ENCODE data around the gene CDRT4. TPM values are rescaled to one million over a fixed set of nuclear protein-coding genes. Genes with fewer than 3 reads are reported as not detected.

CDRT4 gene
- polyA plus RNA-seq, 4 donors, result 5.1 to 24.3 (median 6.1) TPM

DNA sequence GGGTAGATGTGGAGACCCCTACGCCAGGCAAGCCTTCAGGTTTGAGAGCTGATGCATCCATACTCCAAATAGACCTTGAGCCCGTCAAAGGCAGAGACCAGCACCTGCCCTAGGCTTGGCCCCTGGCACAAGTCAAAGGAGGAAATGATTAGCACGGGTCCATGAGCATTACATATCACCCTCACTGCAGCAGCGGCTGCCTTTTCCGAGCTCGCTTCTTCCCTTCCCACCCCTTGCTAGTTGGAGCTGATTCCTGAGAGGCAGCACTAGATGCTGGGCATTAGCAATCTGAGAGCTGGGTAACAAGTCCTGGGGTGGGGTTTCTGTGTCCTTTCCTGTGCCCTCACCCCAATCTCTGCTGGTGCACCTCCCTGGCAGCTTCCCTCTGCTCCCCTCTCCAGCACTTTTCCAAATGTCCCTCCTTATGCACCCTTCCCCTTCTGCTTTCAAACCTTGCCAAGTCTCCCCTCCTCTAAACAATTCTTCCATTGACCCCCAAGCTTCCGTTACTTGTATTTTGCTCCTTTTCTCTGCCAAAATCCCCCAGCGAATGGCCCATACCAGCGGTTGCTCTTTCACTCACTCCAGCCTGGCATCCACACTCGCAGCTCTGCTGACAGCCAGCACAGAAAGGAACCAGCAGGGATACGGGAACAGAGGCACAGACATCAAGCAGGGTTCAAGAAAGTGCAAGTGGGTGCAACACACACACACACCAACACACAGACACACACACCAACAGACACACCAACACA lies 3.0 kb downstream of the CDRT4 start:
- Histone ChIP-seq H3K9me3 (ENCODE audit: control insufficient read depth in 2 of 2, insufficient read depth in 1 of 2, low read depth in 1 of 2, low read length in 1 of 2) (no peaks in the 10 kb centered on the region), H3K36me3 (ENCODE audit: control insufficient read depth in 3 of 3, insufficient read depth in 2 of 3, low read depth in 1 of 3, low read length in 3 of 3) (peaks cover 0 to 16% (median 0%) of the 10 kb centered on the region in 3 donors), H3K4me1 (ENCODE audit: control insufficient read depth in 3 of 3, insufficient read depth in 2 of 3, low read depth in 1 of 3, low read length in 2 of 3) (peaks cover 4 to 21% (median 11%) of the 10 kb centered on the region in 3 donors), H3K27me3 (ENCODE audit: control insufficient read depth in 3 of 3, insufficient read depth in 3 of 3, low read length in 3 of 3) (no peaks in the 10 kb centered on the region), H3K27ac (ENCODE audit: low read depth in 1 of 3, low read length in 2 of 3) (peak overlapping the region in 1 of 3 donors; percentile 6), H3K4me3 (ENCODE audit: low read depth in 1 of 3, low read length in 3 of 3) (no peak overlapping the region)
- DNase-seq (peak in 1 of 2 donors; percentile 72), FAIRE-seq (no peak)
- WGBS, 3 donors, result 26 to 49% (median 41%) methylated on average over 11 of the region's 11 CpGs

DNA sequence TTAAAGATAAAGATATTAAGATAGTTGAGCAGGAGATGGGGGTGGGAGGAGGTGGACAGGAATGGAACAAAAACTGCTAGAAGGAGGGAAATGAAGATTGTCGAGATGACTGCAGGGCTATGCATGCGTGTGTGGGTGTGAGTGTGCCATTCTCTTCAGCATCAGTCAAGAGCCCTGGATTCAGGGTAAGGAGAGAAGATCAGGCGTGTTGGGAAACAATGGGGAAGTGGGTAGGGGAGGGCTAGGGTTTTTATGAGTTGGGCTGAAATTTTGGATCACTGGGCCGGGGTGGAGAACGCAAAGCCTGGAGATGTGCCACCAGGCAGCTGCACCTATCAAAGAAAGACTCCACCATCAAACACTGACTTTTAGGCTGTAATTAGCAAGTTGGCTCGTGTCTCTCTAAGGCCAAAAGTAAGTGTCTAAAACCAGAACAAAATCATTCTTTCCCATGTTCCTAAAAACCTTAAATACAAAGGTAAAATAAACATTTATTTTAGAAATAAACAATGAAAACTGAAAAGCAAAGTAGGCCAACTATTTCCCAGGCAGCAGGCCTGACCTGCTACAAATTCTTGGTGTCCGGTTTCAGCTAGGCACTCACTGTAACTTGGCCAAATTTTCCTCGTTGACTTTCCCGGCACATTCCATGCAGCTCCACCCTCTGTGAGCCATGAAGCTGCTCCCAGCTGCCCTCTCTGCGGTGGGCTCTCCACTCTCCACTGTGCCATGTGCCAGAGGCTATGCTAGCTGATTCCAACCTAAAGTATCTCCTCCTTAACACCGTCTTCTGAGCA lies 4.2 kb downstream of the CDRT4 start:
- peaks cover 0 to 18% (median 0%) of the 10 kb centered on the region in 3 donors for H3K36me3 ChIP-seq (ENCODE audit: control insufficient read depth in 3 of 3, insufficient read depth in 2 of 3, low read depth in 1 of 3, low read length in 3 of 3)
- H3K4me1 ChIP-seq (ENCODE audit: control insufficient read depth in 3 of 3, insufficient read depth in 2 of 3, low read depth in 1 of 3, low read length in 2 of 3), result peaks cover 0 to 12% (median 10%) of the 10 kb centered on the region in 3 donors
- H3K27ac ChIP-seq (ENCODE audit: low read depth in 1 of 3, low read length in 2 of 3), result peak overlapping the region in 1 of 3 donors; percentile 26
- DNase-seq (no peak), FAIRE-seq (no peak)
- 61 to 76% (median 73%) methylated on average over 11 of the region's 11 CpGs for WGBS, 3 donors
- H3K9me3 ChIP-seq (ENCODE audit: control insufficient read depth in 2 of 2, insufficient read depth in 1 of 2, low read depth in 1 of 2, low read length in 1 of 2), result no peaks in the 10 kb centered on the region
- no peaks in the 10 kb centered on the region for H3K27me3 ChIP-seq (ENCODE audit: control insufficient read depth in 3 of 3, insufficient read depth in 3 of 3, low read length in 3 of 3)
- H3K4me3 ChIP-seq (ENCODE audit: low read depth in 1 of 3, low read length in 3 of 3), result no peak overlapping the region

DNA sequence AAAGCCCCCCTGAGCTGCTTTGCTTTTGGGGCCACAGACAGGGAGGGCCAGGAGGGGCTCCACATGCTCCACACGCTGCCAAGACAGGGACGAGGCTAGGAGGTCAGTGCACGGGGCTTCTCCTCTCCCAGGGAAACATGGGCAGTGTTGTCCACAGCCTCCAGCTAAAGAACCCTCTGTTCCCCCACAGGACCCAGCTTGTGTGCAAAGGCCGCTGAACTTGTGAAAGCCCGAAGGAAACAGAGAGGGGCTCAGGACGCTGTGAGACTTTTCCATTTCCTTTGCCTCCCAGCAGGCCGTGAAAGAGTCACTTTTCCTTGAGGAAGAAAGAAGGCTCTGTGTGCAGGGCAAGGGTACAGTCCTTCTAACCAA lies 9.7 kb downstream of the CDRT4 start:
- DNase-seq (no peak), FAIRE-seq (no peak)
- Histone ChIP-seq H3K4me3 (ENCODE audit: low read depth in 1 of 3, low read length in 3 of 3) (no peak overlapping the region), H3K9me3 (ENCODE audit: control insufficient read depth in 2 of 2, insufficient read depth in 1 of 2, low read depth in 1 of 2, low read length in 1 of 2) (peaks cover 0 to 9% of the 10 kb centered on the region in 2 donors), H3K36me3 (ENCODE audit: control insufficient read depth in 3 of 3, insufficient read depth in 2 of 3, low read depth in 1 of 3, low read length in 3 of 3) (peaks cover 0 to 14% (median 0%) of the 10 kb centered on the region in 3 donors), H3K27me3 (ENCODE audit: control insufficient read depth in 3 of 3, insufficient read depth in 3 of 3, low read length in 3 of 3) (no peaks in the 10 kb centered on the region), H3K4me1 (ENCODE audit: control insufficient read depth in 3 of 3, insufficient read depth in 2 of 3, low read depth in 1 of 3, low read length in 2 of 3) (peaks cover 5 to 31% (median 8%) of the 10 kb centered on the region in 3 donors), H3K27ac (ENCODE audit: low read depth in 1 of 3, low read length in 2 of 3) (peak overlapping the region in 2 of 3 donors; percentile 56 to 68)
- WGBS, 3 donors, result 61 to 84% (median 75%) methylated on average over 7 of the region's 7 CpGs

DNA sequence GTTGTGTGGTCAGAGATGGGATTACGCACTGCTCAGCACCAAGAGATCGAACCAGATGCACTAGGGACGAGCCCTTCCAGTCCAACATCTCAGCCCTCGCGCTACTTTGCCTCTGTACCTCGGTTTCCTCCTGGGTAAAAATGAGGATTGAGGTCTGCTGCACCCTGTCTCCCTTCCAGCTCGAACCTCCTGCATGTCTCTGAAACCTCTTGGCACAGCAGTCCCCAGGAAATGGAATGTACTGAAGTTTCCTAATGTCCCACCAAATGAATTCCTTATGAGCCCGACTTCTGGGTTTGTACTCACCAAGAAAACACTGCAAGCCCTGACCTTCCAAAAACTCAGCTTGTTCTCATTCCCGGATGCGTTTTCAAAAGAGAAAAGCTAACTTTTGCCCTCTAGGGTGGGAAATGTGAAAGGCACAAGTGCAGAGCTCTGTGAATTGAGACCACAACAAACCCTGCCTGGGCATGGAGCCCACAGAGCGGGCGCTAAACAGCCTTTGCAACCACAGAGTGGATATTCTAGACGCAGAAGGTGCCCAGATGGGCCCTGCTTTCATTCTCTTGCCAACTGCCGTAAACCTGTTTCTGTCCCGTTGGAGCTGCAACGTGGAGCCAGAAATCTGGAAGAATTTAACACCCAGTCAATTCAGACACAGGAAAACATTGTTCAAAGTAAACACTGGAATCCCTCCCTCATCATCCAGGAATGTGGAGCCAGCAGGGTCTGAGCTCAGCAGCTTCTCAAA lies 10.3 kb downstream of the CDRT4 start:
- Histone ChIP-seq H3K4me1 (ENCODE audit: control insufficient read depth in 3 of 3, insufficient read depth in 2 of 3, low read depth in 1 of 3, low read length in 2 of 3) (peaks cover 8 to 36% (median 9%) of the 10 kb centered on the region in 3 donors), H3K4me3 (ENCODE audit: low read depth in 1 of 3, low read length in 3 of 3) (no peak overlapping the region), H3K27ac (ENCODE audit: low read depth in 1 of 3, low read length in 2 of 3) (peak overlapping the region in 2 of 3 donors; percentile 56 to 68), H3K9me3 (ENCODE audit: control insufficient read depth in 2 of 2, insufficient read depth in 1 of 2, low read depth in 1 of 2, low read length in 1 of 2) (peaks cover 0 to 9% of the 10 kb centered on the region in 2 donors), H3K27me3 (ENCODE audit: control insufficient read depth in 3 of 3, insufficient read depth in 3 of 3, low read length in 3 of 3) (no peaks in the 10 kb centered on the region), H3K36me3 (ENCODE audit: control insufficient read depth in 3 of 3, insufficient read depth in 2 of 3, low read depth in 1 of 3, low read length in 3 of 3) (peaks cover 0 to 14% (median 0%) of the 10 kb centered on the region in 3 donors)
- DNase-seq (no peak), FAIRE-seq (no peak)
- 52 to 69% (median 58%) methylated on average over 16 of the region's 16 CpGs for WGBS, 3 donors

DNA sequence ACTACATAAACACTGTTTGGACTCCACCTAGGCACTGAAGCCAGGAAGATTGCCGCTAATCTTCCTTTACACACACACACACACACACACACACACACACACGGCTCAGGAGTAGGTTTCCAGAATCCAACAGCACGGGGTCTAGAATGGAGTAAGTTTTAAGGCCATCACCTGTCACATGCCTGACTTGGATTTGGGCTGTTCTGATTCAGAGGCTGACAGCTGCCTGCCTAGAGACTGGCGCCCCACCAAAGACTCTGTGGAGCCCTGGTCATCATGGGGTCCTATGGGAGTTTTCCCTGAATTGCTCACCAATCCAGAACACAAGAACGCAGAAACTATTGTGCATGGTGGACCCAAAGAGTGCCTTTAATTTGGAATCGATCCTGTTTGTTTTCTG lies 10.9 kb downstream of the CDRT4 start:
- Histone ChIP-seq H3K27ac (ENCODE audit: low read depth in 1 of 3, low read length in 2 of 3) (peak overlapping the region in 1 of 3 donors; percentile 68), H3K27me3 (ENCODE audit: control insufficient read depth in 3 of 3, insufficient read depth in 3 of 3, low read length in 3 of 3) (no peaks in the 10 kb centered on the region), H3K9me3 (ENCODE audit: control insufficient read depth in 2 of 2, insufficient read depth in 1 of 2, low read depth in 1 of 2, low read length in 1 of 2) (peaks cover 0 to 9% of the 10 kb centered on the region in 2 donors), H3K4me1 (ENCODE audit: control insufficient read depth in 3 of 3, insufficient read depth in 2 of 3, low read depth in 1 of 3, low read length in 2 of 3) (peaks cover 10 to 36% (median 12%) of the 10 kb centered on the region in 3 donors), H3K4me3 (ENCODE audit: low read depth in 1 of 3, low read length in 3 of 3) (no peak overlapping the region), H3K36me3 (ENCODE audit: control insufficient read depth in 3 of 3, insufficient read depth in 2 of 3, low read depth in 1 of 3, low read length in 3 of 3) (peaks cover 0 to 14% (median 0%) of the 10 kb centered on the region in 3 donors)
- FAIRE-seq (no peak), DNase-seq (no peak)
- WGBS, 3 donors, result 85 to 90% (median 89%) methylated on average over 6 of the region's 6 CpGs

DNA sequence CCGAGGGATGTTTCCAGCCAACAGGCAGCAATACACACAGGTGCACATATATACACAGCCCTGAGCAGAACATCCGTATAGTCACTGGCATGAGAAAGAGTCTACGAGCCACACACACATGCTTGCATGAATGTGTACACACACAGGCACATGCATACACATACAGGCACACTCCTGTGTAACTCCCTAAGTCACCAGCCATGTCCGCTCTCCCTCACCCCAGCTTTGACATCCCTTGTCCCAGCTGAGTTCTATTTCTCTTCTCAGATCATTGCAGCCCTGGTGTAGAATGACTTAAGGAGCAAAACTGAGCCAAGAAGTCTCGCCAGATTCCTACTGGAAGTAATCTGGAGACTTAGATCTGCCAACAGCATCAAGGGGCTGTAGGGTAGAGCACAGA lies 13.1 kb downstream of the CDRT4 start:
- peak overlapping the region; percentile 37 to 83 (median 79) for H3K27ac ChIP-seq (ENCODE audit: low read depth in 1 of 3, low read length in 2 of 3)
- peaks cover 0 to 17% (median 0%) of the 10 kb centered on the region in 3 donors for H3K36me3 ChIP-seq (ENCODE audit: control insufficient read depth in 3 of 3, insufficient read depth in 2 of 3, low read depth in 1 of 3, low read length in 3 of 3)
- peaks cover 10 to 36% (median 12%) of the 10 kb centered on the region in 3 donors for H3K4me1 ChIP-seq (ENCODE audit: control insufficient read depth in 3 of 3, insufficient read depth in 2 of 3, low read depth in 1 of 3, low read length in 2 of 3)
- H3K27me3 ChIP-seq (ENCODE audit: control insufficient read depth in 3 of 3, insufficient read depth in 3 of 3, low read length in 3 of 3), result no peaks in the 10 kb centered on the region
- DNase-seq (no peak), FAIRE-seq (no peak)
- H3K4me3 ChIP-seq (ENCODE audit: low read depth in 1 of 3, low read length in 3 of 3), result no peak overlapping the region
- H3K9me3 ChIP-seq (ENCODE audit: control insufficient read depth in 2 of 2, insufficient read depth in 1 of 2, low read depth in 1 of 2, low read length in 1 of 2), result peaks cover 0 to 9% of the 10 kb centered on the region in 2 donors
- 83 to 89% (median 88%) methylated on average over 5 of the region's 5 CpGs for WGBS, 3 donors

DNA sequence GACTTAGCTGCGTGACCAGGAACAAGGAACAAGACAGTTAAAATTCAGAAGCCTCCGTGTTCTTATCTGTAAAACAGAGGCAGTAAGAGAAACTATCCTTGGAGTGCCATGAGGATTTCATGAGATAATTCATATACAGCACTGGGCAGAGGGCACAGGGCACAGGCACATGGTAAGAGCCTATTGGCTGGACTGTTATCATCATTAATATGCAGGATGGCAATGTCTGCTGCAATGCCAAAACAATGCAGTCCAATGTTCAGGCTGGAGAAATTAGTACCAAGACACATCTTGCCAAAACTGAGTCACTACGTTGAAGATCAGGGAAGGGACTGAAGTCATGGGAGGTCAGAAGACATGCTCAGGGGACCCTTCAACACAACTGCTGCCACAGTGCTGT lies 13.6 kb downstream of the CDRT4 start:
- peaks cover 0 to 19% (median 0%) of the 10 kb centered on the region in 3 donors for H3K36me3 ChIP-seq (ENCODE audit: control insufficient read depth in 3 of 3, insufficient read depth in 2 of 3, low read depth in 1 of 3, low read length in 3 of 3)
- H3K27me3 ChIP-seq (ENCODE audit: control insufficient read depth in 3 of 3, insufficient read depth in 3 of 3, low read length in 3 of 3), result no peaks in the 10 kb centered on the region
- no peak overlapping the region for H3K4me3 ChIP-seq (ENCODE audit: low read depth in 1 of 3, low read length in 3 of 3)
- FAIRE-seq, result no peak
- H3K27ac ChIP-seq (ENCODE audit: low read depth in 1 of 3, low read length in 2 of 3), result peak overlapping the region; percentile 37 to 83 (median 79)
- DNase-seq, result peak; percentile 46 to 93
- 8 to 65% (median 22%) methylated on average over 3 of the region's 3 CpGs for WGBS, 3 donors
- peaks cover 0 to 9% of the 10 kb centered on the region in 2 donors for H3K9me3 ChIP-seq (ENCODE audit: control insufficient read depth in 2 of 2, insufficient read depth in 1 of 2, low read depth in 1 of 2, low read length in 1 of 2)
- peaks cover 10 to 36% (median 12%) of the 10 kb centered on the region in 3 donors for H3K4me1 ChIP-seq (ENCODE audit: control insufficient read depth in 3 of 3, insufficient read depth in 2 of 3, low read depth in 1 of 3, low read length in 2 of 3)

DNA sequence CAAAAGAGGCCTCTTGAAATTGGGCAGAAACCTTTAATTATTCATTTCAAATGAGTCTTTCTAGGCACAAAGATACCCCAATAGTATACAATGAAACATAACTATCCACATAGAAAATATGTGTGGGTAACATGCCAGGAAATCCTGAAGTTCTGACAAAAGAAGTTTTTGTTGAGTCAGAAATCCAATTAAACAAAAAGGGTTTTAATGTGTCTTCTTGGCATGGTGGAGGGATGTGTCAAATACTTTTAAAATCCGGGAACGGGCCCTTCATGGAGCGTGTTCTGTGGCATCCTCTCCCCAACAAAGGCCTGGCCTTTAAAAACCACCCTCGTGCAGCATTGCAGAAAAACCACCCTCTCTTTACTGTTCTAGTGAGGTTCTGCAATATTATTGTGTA lies 14.2 kb downstream of the CDRT4 start:
- H3K27me3 ChIP-seq (ENCODE audit: control insufficient read depth in 3 of 3, insufficient read depth in 3 of 3, low read length in 3 of 3), result no peaks in the 10 kb centered on the region
- no peak for FAIRE-seq
- WGBS, 3 donors, result 40 to 65% (median 57%) methylated on average over 4 of the region's 4 CpGs
- H3K27ac ChIP-seq (ENCODE audit: low read depth in 1 of 3, low read length in 2 of 3), result peak overlapping the region; percentile 37 to 79 (median 79)
- H3K4me1 ChIP-seq (ENCODE audit: control insufficient read depth in 3 of 3, insufficient read depth in 2 of 3, low read depth in 1 of 3, low read length in 2 of 3), result peaks cover 10 to 36% (median 17%) of the 10 kb centered on the region in 3 donors
- peaks cover 0 to 9% of the 10 kb centered on the region in 2 donors for H3K9me3 ChIP-seq (ENCODE audit: control insufficient read depth in 2 of 2, insufficient read depth in 1 of 2, low read depth in 1 of 2, low read length in 1 of 2)
- DNase-seq, result no peak
- H3K4me3 ChIP-seq (ENCODE audit: low read depth in 1 of 3, low read length in 3 of 3), result no peak overlapping the region
- H3K36me3 ChIP-seq (ENCODE audit: control insufficient read depth in 3 of 3, insufficient read depth in 2 of 3, low read depth in 1 of 3, low read length in 3 of 3), result peaks cover 0 to 21% (median 0%) of the 10 kb centered on the region in 3 donors

Data from small intestine (tissue), 7 donors.